KOPT-K1 (cell line): ENCODE results near the gene CRIP2.

Source experiments
- H3K27ac ChIP-seq: fragments of 200-600 bp; sonication (generic); 2 replicates; pipeline ENCODE4 v1.5.1; 2016; ENCODE audit warnings: antibody characterized with exemption, mild to moderate bottlenecking, low read depth, low read length; ENCODE audit not compliant: poor library complexity, severe bottlenecking
- H3K36me3 ChIP-seq: fragments of 200-600 bp; sonication (generic); 2 replicates; pipeline ENCODE4 v1.5.1; 2017; ENCODE audit warnings: antibody characterized with exemption, mild to moderate bottlenecking, low read length, moderate library complexity; ENCODE audit not compliant: insufficient read depth
- H3K9me3 ChIP-seq: fragments of 200-600 bp; sonication (generic); 2 replicates; pipeline ENCODE4 v1.5.1; 2017; ENCODE audit warnings: antibody characterized with exemption, low read length, mild to moderate bottlenecking; ENCODE audit not compliant: insufficient read depth, poor library complexity, severe bottlenecking

The CRIP2 gene

GRCh38 chr14:105439179-105439578, 35.4 kb upstream of the CRIP2 start:
- Histone ChIP-seq H3K27ac (no peak overlapping the region), H3K9me3 (peaks cover 7% of the 10 kb centered on the region), H3K36me3 (peaks cover 90% of the 10 kb centered on the region)

GRCh38 chr14:105439710-105440553, 34.7 kb upstream of the CRIP2 start:
- H3K36me3 ChIP-seq: peaks cover 89% of the 10 kb centered on the region
- H3K9me3 ChIP-seq: peaks cover 7% of the 10 kb centered on the region
- H3K27ac ChIP-seq: no peak overlapping the region

DNA sequence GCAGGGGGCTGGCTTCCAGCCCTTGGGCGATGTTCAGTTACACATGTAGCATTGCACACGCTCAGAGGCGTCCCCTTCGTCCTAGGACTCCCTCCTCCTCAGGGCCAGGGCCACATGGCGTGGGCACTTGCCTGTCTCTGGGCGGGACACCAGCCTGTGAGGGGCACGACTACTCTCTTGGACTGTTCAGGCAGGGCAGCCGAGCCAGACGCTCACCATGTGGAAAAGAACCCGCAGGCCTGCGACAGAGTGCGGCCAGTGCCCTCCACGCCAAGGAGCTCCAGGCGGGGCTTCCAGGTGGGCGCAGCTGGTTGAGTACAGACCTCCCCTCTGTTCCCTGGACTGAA, 34.1 kb upstream of the CRIP2 start:
- Histone ChIP-seq H3K9me3 (peaks cover 3% of the 10 kb centered on the region), H3K27ac (no peak overlapping the region), H3K36me3 (peaks cover 89% of the 10 kb centered on the region)

DNA sequence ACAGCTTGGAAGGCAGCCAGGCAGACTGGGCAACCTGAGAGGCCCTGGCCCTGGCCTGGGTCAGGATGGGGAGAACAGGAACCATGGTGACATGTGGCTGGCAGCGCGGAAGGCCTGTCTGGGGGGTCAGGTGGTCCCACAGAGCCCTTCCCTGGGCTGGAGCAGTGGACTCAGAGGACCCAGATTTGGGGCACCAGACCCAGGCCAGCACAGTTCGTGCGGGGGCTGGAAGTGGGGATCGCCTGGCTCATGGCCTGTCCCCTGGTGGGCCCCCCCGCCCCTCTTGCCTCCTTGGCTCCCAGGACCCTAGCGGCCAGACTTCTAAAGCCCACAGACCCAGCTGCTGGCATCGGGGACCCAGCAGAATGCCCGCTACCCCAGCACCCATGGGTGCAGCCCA, 33.6 kb upstream of the CRIP2 start:
- Histone ChIP-seq H3K9me3 (no peaks in the 10 kb centered on the region), H3K27ac (no peak overlapping the region), H3K36me3 (peaks cover 89% of the 10 kb centered on the region)

GRCh38 chr14:105442125-105442524, 32.5 kb upstream of the CRIP2 start:
- H3K27ac ChIP-seq: no peak overlapping the region
- peaks cover 89% of the 10 kb centered on the region for H3K36me3 ChIP-seq
- H3K9me3 ChIP-seq: no peaks in the 10 kb centered on the region

DNA sequence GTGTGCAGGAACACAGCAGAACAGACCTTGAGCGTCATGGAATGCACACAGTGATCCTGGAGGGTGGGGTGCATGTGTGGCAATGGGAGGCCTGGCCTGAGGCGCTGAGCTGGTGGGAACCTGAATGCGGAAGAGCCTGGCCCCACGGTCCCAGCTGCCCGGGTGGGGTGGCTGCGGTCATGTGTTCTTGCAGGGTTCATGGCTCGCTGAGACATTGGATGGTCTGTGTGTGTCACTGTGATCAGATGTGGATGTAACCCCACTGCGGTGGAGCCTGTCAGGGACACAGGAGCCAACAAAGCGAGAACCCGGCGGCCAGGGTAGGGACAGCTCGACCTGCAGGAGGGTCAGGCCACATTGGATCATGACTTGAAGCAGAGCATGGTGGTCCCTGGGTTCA, 31.8 kb upstream of the CRIP2 start:
- H3K27ac ChIP-seq: no peak overlapping the region
- peaks cover 89% of the 10 kb centered on the region for H3K36me3 ChIP-seq
- no peaks in the 10 kb centered on the region for H3K9me3 ChIP-seq

DNA sequence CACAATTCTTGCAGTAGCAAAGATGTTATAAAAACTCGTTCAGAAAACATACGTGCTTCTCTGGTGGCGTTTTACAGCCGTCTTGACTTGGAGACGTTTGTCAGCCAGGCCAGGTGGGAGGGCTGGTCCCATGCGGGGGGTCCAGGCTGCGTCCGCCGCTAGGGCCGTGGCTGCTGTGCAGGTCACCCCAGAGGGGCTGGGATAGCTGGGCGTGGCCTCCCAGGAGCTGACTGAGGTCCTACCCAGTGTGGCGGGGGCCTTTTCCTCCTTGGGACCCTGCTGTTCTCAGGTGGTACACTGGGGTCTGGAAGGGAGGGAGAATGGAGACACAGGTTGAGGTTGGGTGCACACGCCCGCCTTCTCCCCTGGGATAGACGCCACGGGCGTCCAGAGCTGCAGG, 29.8 kb upstream of the CRIP2 start:
- Histone ChIP-seq H3K9me3 (no peaks in the 10 kb centered on the region), H3K36me3 (peaks cover 88% of the 10 kb centered on the region), H3K27ac (no peak overlapping the region)

GRCh38 chr14:105445290-105445689, 29.3 kb upstream of the CRIP2 start:
- Histone ChIP-seq H3K36me3 (peaks cover 88% of the 10 kb centered on the region), H3K9me3 (no peaks in the 10 kb centered on the region), H3K27ac (no peak overlapping the region)

DNA sequence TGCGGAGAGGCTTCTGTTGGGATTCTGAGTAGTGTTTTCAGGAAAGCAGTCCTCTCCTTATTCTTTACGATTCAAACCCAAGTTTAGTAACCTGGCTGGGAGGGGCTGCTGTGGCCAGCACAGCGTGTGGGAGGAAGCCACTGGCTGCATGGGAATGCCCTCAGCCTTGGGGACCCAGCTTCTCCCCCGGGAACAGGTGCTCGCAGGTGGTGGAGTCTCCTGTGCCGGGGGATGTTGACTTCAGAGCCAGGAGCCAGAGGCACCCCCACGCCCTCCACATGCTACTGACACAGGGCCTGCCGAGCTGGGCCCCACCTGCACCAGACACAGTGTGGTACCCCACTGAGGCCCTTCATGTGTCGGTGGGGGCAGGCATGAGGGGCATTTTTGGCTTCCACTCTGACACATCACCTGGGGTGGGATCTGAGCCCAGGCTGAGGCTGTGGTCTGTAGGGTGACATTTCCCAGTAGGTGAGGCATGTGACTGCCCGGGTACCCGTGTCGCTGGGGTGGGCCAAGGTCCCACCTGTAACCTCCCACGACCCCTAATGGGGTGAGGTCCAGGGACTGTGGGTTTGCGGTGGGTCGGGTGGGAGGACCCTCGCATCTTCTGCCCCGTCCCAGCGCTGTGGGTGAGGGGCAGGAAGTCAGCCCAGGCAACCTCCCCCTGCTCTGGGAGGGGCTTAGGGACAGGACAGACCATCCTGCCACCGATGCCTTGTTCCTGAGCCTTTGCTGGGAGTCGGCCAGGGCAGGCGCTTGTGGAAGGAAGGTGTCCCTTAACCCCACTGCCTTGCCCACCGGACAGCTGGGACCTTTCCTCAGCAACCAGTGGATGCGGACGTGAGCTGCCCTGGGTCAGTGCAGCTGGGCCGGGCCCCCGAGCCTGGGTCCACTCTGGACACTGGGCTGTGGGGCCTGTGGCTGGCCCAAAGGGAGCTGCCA, 28.4 kb upstream of the CRIP2 start:
- H3K27ac ChIP-seq: no peak overlapping the region
- peaks cover 88% of the 10 kb centered on the region for H3K36me3 ChIP-seq
- H3K9me3 ChIP-seq: no peaks in the 10 kb centered on the region

- H3K27ac ChIP-seq: no peak overlapping the region
- H3K9me3 ChIP-seq: no peaks in the 10 kb centered on the region
- peaks cover 89% of the 10 kb centered on the region for H3K36me3 ChIP-seq
Measured at GRCh38 chr14:105446971-105447370, 27.6 kb upstream of the CRIP2 start.

DNA sequence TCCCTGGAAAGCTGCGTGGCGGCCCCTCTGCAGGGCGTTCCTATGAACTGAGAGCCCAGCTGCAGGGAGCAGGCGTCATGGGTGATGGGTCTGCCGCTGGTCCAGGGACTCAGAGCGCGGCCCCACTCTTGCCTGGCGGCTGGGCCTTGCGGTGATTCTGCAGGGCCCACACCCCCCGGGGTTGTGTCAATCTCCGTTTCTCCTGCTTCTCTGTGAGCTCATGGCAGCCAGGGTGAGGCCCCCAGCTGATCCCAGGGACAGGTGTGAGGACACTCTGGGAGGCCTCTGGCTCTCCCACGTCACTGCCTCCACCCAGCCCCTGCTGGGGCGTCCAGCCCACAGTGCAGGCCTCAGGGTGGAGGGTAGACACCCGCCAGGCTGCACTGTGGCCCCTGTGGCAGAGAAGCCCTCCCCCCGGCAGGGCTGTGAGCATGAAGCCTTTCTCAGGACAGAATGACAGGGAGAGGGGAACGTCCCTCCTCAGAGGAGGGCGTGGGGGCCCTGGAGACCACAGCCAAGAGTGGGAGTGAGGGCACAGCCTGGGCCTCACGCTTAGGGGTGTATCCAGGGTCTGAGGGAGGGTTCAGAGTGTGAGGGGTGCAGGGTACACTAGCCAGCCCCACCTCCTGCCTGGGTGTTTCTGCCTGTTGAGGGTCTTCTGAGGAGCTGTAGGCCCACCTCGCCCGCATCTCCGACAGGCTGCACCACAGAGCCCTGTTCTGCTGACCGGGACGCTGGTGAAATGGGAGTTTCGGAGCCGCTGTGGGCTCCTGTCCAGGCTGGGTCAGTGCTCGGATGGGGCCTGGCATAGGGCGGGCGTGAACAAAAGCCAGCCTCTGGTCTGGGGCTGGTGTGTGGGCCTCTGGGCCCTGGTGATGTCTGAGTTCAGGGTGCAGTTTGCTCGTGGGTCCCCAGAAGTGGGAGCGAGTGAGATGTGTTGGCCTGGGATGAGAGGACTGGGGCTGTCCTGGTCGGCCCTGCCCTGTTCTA, 26.7 kb upstream of the CRIP2 start:
- Histone ChIP-seq H3K27ac (no peak overlapping the region), H3K36me3 (peaks cover 89% of the 10 kb centered on the region), H3K9me3 (no peaks in the 10 kb centered on the region)

GRCh38 chr14:105448706-105449111, 25.9 kb upstream of the CRIP2 start:
- Histone ChIP-seq H3K27ac (no peak overlapping the region), H3K9me3 (no peaks in the 10 kb centered on the region), H3K36me3 (peaks cover 89% of the 10 kb centered on the region)

- Histone ChIP-seq H3K9me3 (no peaks in the 10 kb centered on the region), H3K36me3 (peaks cover 97% of the 10 kb centered on the region), H3K27ac (no peak overlapping the region)
Measured at GRCh38 chr14:105449276-105450122, 25.1 kb upstream of the CRIP2 start.

DNA sequence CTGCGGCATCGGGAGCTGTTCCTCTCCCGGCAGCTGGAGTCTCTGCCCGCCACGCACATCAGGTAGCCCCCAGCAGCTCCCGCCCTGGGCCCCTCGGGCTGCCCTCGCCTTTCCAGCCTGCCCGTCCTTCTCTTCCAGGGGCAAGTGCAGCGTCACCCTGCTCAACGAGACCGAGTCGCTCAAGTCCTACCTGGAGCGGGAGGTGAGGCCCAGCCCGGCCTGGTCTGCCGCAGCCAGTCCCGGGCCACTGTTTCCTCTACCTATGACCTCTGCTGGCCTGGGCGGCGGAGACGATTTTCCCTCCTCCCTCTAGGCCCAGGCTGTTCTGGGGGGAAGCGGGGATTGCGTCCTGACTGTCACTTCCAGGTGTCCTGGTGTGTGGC, 24.5 kb upstream of the CRIP2 start:
- H3K9me3 ChIP-seq: no peaks in the 10 kb centered on the region
- H3K27ac ChIP-seq: no peak overlapping the region
- H3K36me3 ChIP-seq: peaks cover 98% of the 10 kb centered on the region
